ENCODE measurements around the gene KANK4.

The KANK4 gene

GRCh38 chr1:62280150-62280549, 39.1 kb downstream of the KANK4 start:
- TF ChIP-seq EP300 (IDR thresholded peaks at IDR 0.05; ENCODE audit: borderline replicate concordance) = no peak
- no peak for TF ChIP-seq FOXM1 (IDR thresholded peaks at IDR 0.05; ENCODE audit: borderline replicate concordance, low read depth)
- no peak for TF ChIP-seq ZBTB7A (IDR thresholded peaks at IDR 0.05; ENCODE audit: low read depth)
- no peak for TF ChIP-seq TAF1 (IDR thresholded peaks at IDR 0.05; ENCODE audit: low read depth)
- no peak for TF ChIP-seq TCF12 (IDR thresholded peaks at IDR 0.05; ENCODE audit: low read depth)
- TF ChIP-seq, protein P1, sequence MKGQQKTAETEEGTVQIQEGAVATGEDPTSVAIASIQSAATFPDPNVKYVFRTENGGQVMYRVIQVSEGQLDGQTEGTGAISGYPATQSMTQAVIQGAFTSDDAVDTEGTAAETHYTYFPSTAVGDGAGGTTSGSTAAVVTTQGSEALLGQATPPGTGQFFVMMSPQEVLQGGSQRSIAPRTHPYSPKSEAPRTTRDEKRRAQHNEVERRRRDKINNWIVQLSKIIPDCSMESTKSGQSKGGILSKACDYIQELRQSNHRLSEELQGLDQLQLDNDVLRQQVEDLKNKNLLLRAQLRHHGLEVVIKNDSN (IDR thresholded peaks at IDR 0.05) = no peak
- no peak for TF ChIP-seq NFIC (IDR thresholded peaks at IDR 0.05)

DNA sequence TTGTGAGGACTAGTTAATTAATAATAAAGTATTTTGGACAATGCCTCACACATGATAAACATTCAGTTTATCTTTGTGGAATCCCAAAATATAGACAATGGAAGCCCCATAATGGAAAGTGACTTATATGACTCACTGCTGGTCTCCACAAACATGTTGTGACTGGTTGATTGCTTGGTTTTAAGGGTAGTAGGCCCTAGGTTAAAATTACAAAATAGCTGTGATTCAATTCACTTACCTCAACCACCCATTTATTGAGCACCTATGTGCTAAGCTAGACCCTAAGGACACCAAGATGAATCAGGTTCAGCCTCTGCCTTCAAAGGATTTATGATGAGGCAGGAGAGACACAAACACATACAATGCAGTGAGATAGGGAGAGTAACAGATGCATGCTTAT, 42.4 kb downstream of the KANK4 start:
- TF ChIP-seq NFIC (IDR thresholded peaks at IDR 0.05) = no peak

GRCh38 chr1:62274496-62275485, 44.4 kb downstream of the KANK4 start:
- TF ChIP-seq, protein P2, sequence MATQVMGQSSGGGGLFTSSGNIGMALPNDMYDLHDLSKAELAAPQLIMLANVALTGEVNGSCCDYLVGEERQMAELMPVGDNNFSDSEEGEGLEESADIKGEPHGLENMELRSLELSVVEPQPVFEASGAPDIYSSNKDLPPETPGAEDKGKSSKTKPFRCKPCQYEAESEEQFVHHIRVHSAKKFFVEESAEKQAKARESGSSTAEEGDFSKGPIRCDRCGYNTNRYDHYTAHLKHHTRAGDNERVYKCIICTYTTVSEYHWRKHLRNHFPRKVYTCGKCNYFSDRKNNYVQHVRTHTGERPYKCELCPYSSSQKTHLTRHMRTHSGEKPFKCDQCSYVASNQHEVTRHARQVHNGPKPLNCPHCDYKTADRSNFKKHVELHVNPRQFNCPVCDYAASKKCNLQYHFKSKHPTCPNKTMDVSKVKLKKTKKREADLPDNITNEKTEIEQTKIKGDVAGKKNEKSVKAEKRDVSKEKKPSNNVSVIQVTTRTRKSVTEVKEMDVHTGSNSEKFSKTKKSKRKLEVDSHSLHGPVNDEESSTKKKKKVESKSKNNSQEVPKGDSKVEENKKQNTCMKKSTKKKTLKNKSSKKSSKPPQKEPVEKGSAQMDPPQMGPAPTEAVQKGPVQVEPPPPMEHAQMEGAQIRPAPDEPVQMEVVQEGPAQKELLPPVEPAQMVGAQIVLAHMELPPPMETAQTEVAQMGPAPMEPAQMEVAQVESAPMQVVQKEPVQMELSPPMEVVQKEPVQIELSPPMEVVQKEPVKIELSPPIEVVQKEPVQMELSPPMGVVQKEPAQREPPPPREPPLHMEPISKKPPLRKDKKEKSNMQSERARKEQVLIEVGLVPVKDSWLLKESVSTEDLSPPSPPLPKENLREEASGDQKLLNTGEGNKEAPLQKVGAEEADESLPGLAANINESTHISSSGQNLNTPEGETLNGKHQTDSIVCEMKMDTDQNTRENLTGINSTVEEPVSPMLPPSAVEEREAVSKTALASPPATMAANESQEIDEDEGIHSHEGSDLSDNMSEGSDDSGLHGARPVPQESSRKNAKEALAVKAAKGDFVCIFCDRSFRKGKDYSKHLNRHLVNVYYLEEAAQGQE (IDR thresholded peaks at IDR 0.05; ENCODE audit: low read depth) = no peak
- TF ChIP-seq EGR1 (IDR thresholded peaks at IDR 0.05) = no peak
- no peak for TF ChIP-seq CREB1 (IDR thresholded peaks at IDR 0.05; ENCODE audit: low read depth)
- TF ChIP-seq NFIC (IDR thresholded peaks at IDR 0.05) = no peak
- no peak for TF ChIP-seq TCF12 (IDR thresholded peaks at IDR 0.05; ENCODE audit: low read depth)
- TF ChIP-seq TAF1 (IDR thresholded peaks at IDR 0.05; ENCODE audit: low read depth) = no peak
- no peak for TF ChIP-seq EP300 (IDR thresholded peaks at IDR 0.05; ENCODE audit: borderline replicate concordance)
- TF ChIP-seq FOXM1 (IDR thresholded peaks at IDR 0.05; ENCODE audit: borderline replicate concordance, low read depth) = no peak
- no peak for TF ChIP-seq ZBTB7A (IDR thresholded peaks at IDR 0.05; ENCODE audit: low read depth)
- TF ChIP-seq, protein P3, sequence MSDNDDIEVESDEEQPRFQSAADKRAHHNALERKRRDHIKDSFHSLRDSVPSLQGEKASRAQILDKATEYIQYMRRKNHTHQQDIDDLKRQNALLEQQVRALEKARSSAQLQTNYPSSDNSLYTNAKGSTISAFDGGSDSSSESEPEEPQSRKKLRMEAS (IDR thresholded peaks at IDR 0.05) = no peak

DNA sequence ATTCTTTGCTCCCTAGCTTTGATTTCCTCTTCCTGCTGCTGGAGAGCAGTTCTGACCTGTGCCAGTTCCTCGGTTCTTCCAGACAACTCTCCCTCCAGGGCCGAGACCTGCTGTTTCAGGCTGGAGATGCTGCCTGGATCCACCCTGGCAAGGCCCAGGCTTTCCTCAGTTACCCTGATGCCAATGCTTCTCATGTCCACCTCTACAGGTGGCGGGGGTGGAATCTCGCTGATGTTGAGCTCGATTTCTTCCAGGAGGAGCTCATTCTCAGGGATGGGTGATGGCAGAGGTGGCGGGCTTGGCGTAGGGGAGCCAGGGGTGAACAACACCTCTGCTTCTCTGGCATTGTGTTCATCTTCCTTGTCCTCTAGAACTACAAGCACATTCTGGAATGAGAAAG, 45.3 kb downstream of the KANK4 start:
- TF ChIP-seq ZBTB7A (IDR thresholded peaks at IDR 0.05; ENCODE audit: low read depth) (no peak), FOXM1 (IDR thresholded peaks at IDR 0.05; ENCODE audit: borderline replicate concordance, low read depth) (no peak), CEBPB (IDR thresholded peaks at IDR 0.05) (no peak), RAD21 (IDR thresholded peaks at IDR 0.05; ENCODE audit: low read depth) (no peak), EP300 (IDR thresholded peaks at IDR 0.05; ENCODE audit: borderline replicate concordance) (no peak), EGR1 (IDR thresholded peaks at IDR 0.05) (no peak), NFIC (IDR thresholded peaks at IDR 0.05) (no peak)

GRCh38 chr1:62271948-62272728, 47.1 kb downstream of the KANK4 start:
- TF ChIP-seq NFIC (IDR thresholded peaks at IDR 0.05) = no peak
- TF ChIP-seq, protein P3 (IDR thresholded peaks at IDR 0.05) = peak; percentile 50; the same call in 1 of the 2 replicates

DNA sequence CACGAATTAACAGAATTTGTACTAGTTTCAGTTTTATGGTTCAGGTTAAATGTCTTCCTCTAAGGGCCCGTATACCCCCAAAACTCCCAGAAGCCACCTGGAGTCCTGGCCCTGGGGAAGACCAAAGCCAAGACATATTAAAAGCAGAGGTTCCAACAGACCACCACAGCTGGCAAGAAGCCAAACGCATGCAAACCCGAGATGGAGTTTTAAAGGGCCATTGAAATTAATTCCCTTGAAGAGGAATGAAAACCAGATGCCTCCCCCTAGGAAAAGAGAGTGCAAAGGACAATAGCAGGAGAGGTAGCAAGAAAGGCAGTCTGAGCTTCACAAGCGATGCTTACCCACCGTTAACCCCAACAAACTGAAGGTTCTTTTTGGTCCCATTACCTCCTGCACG, 48.1 kb downstream of the KANK4 start:
- TF ChIP-seq FOXM1 (IDR thresholded peaks at IDR 0.05; ENCODE audit: borderline replicate concordance, low read depth) = no peak
- TF ChIP-seq CEBPB (IDR thresholded peaks at IDR 0.05) = no peak
- no peak for TF ChIP-seq TCF12 (IDR thresholded peaks at IDR 0.05; ENCODE audit: low read depth)
- no peak for TF ChIP-seq TEAD4 (IDR thresholded peaks at IDR 0.05)
- TF ChIP-seq NFIC (IDR thresholded peaks at IDR 0.05) = 0 out of 2 replicates have a peak, but pooled peaks have one; percentile 11

DNA sequence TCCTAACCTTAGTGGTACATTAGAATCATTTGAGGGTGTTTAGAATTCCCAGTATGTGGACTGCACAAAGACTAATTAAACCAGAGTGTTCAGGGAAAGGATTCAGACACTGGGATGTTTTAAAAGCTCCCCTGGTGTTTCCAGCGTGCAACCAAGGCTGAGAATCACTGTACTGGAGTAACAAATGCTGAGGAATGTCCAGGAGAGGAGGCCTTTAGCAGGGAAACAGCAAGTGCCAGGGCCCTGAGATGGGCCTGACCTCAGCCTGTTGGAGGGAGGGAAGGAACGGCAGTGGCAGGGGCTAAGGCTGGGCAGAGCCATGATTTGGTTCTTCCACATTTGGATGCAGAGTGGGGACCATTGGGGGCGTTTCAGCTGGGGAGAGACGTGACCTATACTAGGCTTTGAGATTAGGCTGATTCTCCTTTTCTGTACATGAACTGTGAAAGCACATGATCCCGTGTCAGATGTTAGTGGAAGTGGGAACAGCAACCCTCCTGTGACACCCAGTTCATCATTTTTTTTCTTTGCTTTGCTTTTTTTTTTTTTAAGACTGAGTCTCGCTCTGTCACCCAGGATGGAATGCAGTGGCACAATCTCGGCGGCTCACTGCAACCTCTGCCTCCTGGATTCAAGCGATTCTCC, 49.3 kb downstream of the KANK4 start:
- TF ChIP-seq, protein P1 (IDR thresholded peaks at IDR 0.05) = no peak
- TF ChIP-seq, protein P2 (IDR thresholded peaks at IDR 0.05; ENCODE audit: low read depth) = no peak
- TF ChIP-seq EP300 (IDR thresholded peaks at IDR 0.05; ENCODE audit: borderline replicate concordance) (no peak), TCF12 (IDR thresholded peaks at IDR 0.05; ENCODE audit: low read depth) (no peak), FOXM1 (IDR thresholded peaks at IDR 0.05; ENCODE audit: borderline replicate concordance, low read depth) (no peak), ZBTB7A (IDR thresholded peaks at IDR 0.05; ENCODE audit: low read depth) (no peak), CEBPB (IDR thresholded peaks at IDR 0.05) (no peak)
